HepG2 (cell line): ENCODE measurements around the gene NDUFS7. TPM values are rescaled to one million over a fixed set of nuclear protein-coding genes. Genes with fewer than 3 reads are reported as not detected.

Experiments used
- ATAC-seq: fragments of 200-7000 bp; cut with Tn5 transposase; 3 replicates; pipeline ENCODE4 v1.9.1; 2020; ENCODE audit warnings: mild to moderate bottlenecking, moderate library complexity
- BruUV-seq: library from RNA; stranded (reverse); fragments of 400-500 nt; replicated peaks from 2 replicates; lab custom pipeline; 2021; lab: Mats Ljungman, UMichigan
- CTCF ChIA-PET: fragments of 300-600 bp; formaldehyde crosslinking; extraction: SDS; loops from one replicate; lab custom pipeline; 2021; ENCODE audit warnings: low total read pairs, inconsistent platforms, low intra/inter-chr PET ratio; lab: Yijun Ruan, JAX
- POLR2A ChIA-PET: fragments of 350-600 bp; sonication (Branson Sonifier 250); formaldehyde crosslinking; loops from one replicate; lab custom pipeline; 2020; ENCODE audit warnings: antibody characterized with exemption, inconsistent platforms; lab: Yijun Ruan, JAX
- DNase-seq: peaks from one replicate; pipeline ENCODE4 v3.0.0-alpha.2; 2015; ENCODE audit warnings: low spot score
- FAIRE-seq: peaks from 3 replicates; lab custom pipeline; 2011; peaks lifted over from hg19 to GRCh38; lab: Jason Lieb, UNC
- H2AFZ ChIP-seq: one replicate; pipeline ENCODE4 v1.6.1; 2011; ENCODE audit warnings: low read length, inconsistent platforms
- H3K27ac ChIP-seq: fragments of 300-600 bp; 3 replicates; pipeline ENCODE4 v1.8.0; 2011; ENCODE audit warnings: mixed run types, mild to moderate bottlenecking, mixed read lengths, low read length, inconsistent platforms; ENCODE audit not compliant: insufficient read depth; ENCODE audit errors: extremely low read length
- H3K27me3 ChIP-seq, 2 experiments: fragments of 200-600 bp in 1 of 2; 2 replicates in 1 of 2; 3 replicates in 1 of 2; pipeline versions ENCODE4 v1.6.0 to v1.8.0; 2011; ENCODE audit warnings: low read length in 2 of 2, mild to moderate bottlenecking in 2 of 2, moderate library complexity in 2 of 2, inconsistent platforms in 1 of 2; ENCODE audit not compliant: insufficient read depth in 2 of 2, control insufficient read depth in 1 of 2
- H3K36me3 ChIP-seq, 2 experiments: fragments of 200-600 bp in 1 of 2; replicated peaks in 1 of 2; 2 replicates in 1 of 2; 3 replicates in 1 of 2; pipeline versions ENCODE4 v1.5.1 to v1.8.0; 2011; ENCODE audit warnings: low read length in 2 of 2, inconsistent platforms in 1 of 2; ENCODE audit not compliant: insufficient read depth in 2 of 2, control insufficient read depth in 1 of 2
- H3K4me1 ChIP-seq: 2 replicates; pipeline ENCODE4 v1.5.1; 2012; ENCODE audit warnings: low read length, inconsistent platforms; ENCODE audit not compliant: insufficient read depth
- H3K4me2 ChIP-seq: 2 replicates; pipeline ENCODE4 v1.6.0; 2011; ENCODE audit warnings: low read depth, low read length, inconsistent platforms
- H3K4me3 ChIP-seq, 3 experiments: fragments of 200-600 bp in 1 of 3; sonication (generic), shearing (Covaris generic) in 1 of 3; replicated peaks in 1 of 3; 2 replicates each; pipeline ENCODE4 v1.5.1; 2011 to 2016; ENCODE audit warnings: low read length in 3 of 3, inconsistent platforms in 2 of 3, low read depth in 2 of 3, mild to moderate bottlenecking in 2 of 3, control low read depth in 1 of 3, mixed read lengths in 1 of 3; ENCODE audit not compliant: insufficient read depth in 1 of 3
- H3K79me2 ChIP-seq: one replicate; pipeline ENCODE4 v1.6.1; 2011; ENCODE audit warnings: low read length, inconsistent platforms; ENCODE audit not compliant: insufficient read depth
- H3K9ac ChIP-seq: 2 replicates; pipeline ENCODE4 v1.6.0; 2011; ENCODE audit warnings: mild to moderate bottlenecking, low read depth, low read length, inconsistent platforms; ENCODE audit not compliant: insufficient read depth
- H3K9me3 ChIP-seq: 2 replicates; pipeline ENCODE4 v1.5.1; 2012; ENCODE audit warnings: mild to moderate bottlenecking, low read length
- H4K20me1 ChIP-seq: 2 replicates; pipeline ENCODE4 v1.6.0; 2011; ENCODE audit warnings: inconsistent platforms, mild to moderate bottlenecking, low read length, moderate library complexity; ENCODE audit not compliant: insufficient read depth
- AGO2 ChIP-seq: fragments of 200-400 bp; formaldehyde crosslinking; optimal IDR thresholded peaks from 2 replicates; pipeline ENCODE3; 2017; ENCODE audit warnings: mild to moderate bottlenecking, low read depth, low read length, moderate library complexity
- HOXA9 ChIP-seq: sonication (generic); formaldehyde crosslinking; IDR thresholded peaks from 2 replicates; pipeline ENCODE4 v1.8.1; 2022; ENCODE audit warnings: missing genetic modification reagents, mild to moderate bottlenecking, moderate library complexity, borderline replicate concordance
- RBFOX2 ChIP-seq: fragments of 200-400 bp; formaldehyde crosslinking; IDR thresholded peaks from 2 replicates; pipeline ENCODE4 v1.6.1; 2017; ENCODE audit warnings: low read depth, mild to moderate bottlenecking, low read length
- ZNF567 ChIP-seq: sonication (generic); formaldehyde crosslinking; IDR thresholded peaks from 2 replicates; pipeline ENCODE4 v1.8.1; 2023; ENCODE audit warnings: mild to moderate bottlenecking, missing genetic modification reagents, borderline replicate concordance
- WGBS: methylation state at CpG from one replicate; pipeline ENCODE4 v1.1.6; 2017; ENCODE audit warnings: low lambda C conversion rate; 5-methylcytosine and 5-hydroxymethylcytosine counted together
- in situ Hi-C: cut with HindIII; loops from 2 replicates; pipeline ENCODE4 v1.10.0; 2017; ENCODE audit warnings: low pct_unique_long_range_greater_than_20kb; ENCODE audit not compliant: extremely low pct_ligation_motif_present
- intact Hi-C: fragments of 100-400 bp; cut with micrococcal nuclease; formaldehyde crosslinking; loops from one replicate; pipeline ENCODE4 v1.10.0; 2022; ENCODE audit not compliant: unreplicated experiment
- polyA plus RNA-seq, 8 experiments: library from polyadenylated mRNA; depleted of rRNA in 3 of 8; stranded (reverse) in 7 of 8; unstranded in 1 of 8; fragments of >200 nt; fragmentation: Illumina TruSeq in 4 of 8; extraction: Trizol in 4 of 8; gene quantifications; 2 replicates each; pipeline versions ENCODE4 v1.2.1 to v1.2.3, GENCODE V29; 2011 to 2016; ENCODE audit warnings: low read depth in 4 of 8, missing spikeins in 1 of 8, mixed read lengths in 1 of 8; ENCODE audit not compliant: insufficient read depth in 1 of 8
- total RNA-seq, 5 experiments: library from RNA; depleted of rRNA; stranded (reverse); fragments of >200 nt; fragmentation: Illumina TruSeq; extraction: Trizol; gene quantifications; 2 replicates each; pipeline ENCODE4 v1.2.3, GENCODE V29; 2016; ENCODE audit warnings: low read depth in 1 of 5
- TF ChIP-seq, protein P1 (sequence below): sonication (generic); formaldehyde crosslinking; IDR thresholded peaks from 2 replicates; pipeline ENCODE4 v1.4.0; 2020; ENCODE audit warnings: missing genetic modification reagents
- TF ChIP-seq, protein P2 (sequence below): sonication (generic); formaldehyde crosslinking; IDR thresholded peaks from 2 replicates; pipeline ENCODE4 v1.4.0; 2020; ENCODE audit warnings: mild to moderate bottlenecking, missing genetic modification reagents

NDUFS7 gene
- total and polyA plus RNA-seq, 2 of the 13 experiments (the other 11 are each of a cell fraction or from before 2014, with no cell fraction given) = 34.3 to 66.9 TPM

DNA sequence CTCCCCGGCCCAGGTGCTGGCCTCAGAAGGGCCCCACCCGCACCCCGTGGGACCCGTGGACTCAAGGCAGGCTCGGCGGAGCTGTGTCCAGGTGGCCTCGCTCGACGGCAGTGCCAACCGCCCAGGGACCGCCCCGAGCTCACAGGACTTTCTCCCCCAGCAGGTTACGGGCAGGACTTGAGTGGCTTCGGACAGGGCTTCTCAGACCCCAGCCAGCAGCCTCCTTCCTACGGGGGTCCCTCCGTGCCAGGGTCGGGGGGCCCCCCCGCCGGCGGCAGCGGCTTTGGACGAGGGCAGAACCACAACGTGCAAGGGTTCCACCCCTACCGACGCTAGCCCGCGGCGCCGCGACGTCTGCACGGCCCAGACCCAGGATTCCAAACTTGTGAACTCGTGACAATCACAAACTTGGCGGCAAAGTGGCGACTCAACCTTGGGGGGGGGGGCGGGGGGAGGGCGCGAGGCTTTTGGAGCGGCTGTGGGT is 50.9 kb downstream of the NDUFS7 start:
- peaks cover 15% of the 10 kb centered on the region for H3K79me2 ChIP-seq

More for the DNA sequence above, 50.9 kb downstream of the NDUFS7 start:
- Histone ChIP-seq H3K9me3 (no peaks in the 10 kb centered on the region), H3K4me1 (peaks cover 13% of the 10 kb centered on the region), H2AFZ (no peak overlapping the region), H4K20me1 (peaks cover 8% of the 10 kb centered on the region), H3K4me2 (no peak overlapping the region), H3K36me3 (peaks cover 20 to 45% of the 10 kb centered on the region in 2 experiments), H3K9ac (no peak overlapping the region), H3K27me3 (no peaks in the 10 kb centered on the region), H3K4me3 (no peak overlapping the region), H3K27ac (no peak overlapping the region)
- ATAC-seq (no peak), DNase-seq (no peak), FAIRE-seq (no peak)
- no TSS peak for BruUV-seq
- in situ Hi-C loops = no loop called here
- TF ChIP-seq, protein P1, sequence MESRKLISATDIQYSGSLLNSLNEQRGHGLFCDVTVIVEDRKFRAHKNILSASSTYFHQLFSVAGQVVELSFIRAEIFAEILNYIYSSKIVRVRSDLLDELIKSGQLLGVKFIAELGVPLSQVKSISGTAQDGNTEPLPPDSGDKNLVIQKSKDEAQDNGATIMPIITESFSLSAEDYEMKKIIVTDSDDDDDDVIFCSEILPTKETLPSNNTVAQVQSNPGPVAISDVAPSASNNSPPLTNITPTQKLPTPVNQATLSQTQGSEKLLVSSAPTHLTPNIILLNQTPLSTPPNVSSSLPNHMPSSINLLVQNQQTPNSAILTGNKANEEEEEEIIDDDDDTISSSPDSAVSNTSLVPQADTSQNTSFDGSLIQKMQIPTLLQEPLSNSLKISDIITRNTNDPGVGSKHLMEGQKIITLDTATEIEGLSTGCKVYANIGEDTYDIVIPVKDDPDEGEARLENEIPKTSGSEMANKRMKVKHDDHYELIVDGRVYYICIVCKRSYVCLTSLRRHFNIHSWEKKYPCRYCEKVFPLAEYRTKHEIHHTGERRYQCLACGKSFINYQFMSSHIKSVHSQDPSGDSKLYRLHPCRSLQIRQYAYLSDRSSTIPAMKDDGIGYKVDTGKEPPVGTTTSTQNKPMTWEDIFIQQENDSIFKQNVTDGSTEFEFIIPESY (CRISPR knock-in tag) = peak; percentile 58; the same call in 1 of the 2 replicates
- no peak for TF ChIP-seq ZNF567
- TF ChIP-seq RBFOX2 = 0 out of 2 replicates have a peak, but pooled peaks have one; percentile 16
- TF ChIP-seq, protein P2, sequence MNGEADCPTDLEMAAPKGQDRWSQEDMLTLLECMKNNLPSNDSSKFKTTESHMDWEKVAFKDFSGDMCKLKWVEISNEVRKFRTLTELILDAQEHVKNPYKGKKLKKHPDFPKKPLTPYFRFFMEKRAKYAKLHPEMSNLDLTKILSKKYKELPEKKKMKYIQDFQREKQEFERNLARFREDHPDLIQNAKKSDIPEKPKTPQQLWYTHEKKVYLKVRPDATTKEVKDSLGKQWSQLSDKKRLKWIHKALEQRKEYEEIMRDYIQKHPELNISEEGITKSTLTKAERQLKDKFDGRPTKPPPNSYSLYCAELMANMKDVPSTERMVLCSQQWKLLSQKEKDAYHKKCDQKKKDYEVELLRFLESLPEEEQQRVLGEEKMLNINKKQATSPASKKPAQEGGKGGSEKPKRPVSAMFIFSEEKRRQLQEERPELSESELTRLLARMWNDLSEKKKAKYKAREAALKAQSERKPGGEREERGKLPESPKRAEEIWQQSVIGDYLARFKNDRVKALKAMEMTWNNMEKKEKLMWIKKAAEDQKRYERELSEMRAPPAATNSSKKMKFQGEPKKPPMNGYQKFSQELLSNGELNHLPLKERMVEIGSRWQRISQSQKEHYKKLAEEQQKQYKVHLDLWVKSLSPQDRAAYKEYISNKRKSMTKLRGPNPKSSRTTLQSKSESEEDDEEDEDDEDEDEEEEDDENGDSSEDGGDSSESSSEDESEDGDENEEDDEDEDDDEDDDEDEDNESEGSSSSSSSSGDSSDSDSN (CRISPR knock-in tag) = no peak
- no peak for TF ChIP-seq HOXA9 (CRISPR knock-in tag)
- TF ChIP-seq AGO2 = peak; percentile 74
- ChIA-PET POLR2A (no interaction called here), CTCF (no interaction called here)
- intact Hi-C loops = no loop called here
- WGBS = 97% methylated on average over 30 of the region's 39 CpGs
